NCI-H2227 (cell line): ENCODE data around the gene PEX5L.
"Not testable (repeated sequence)": the region's sequence is repeated elsewhere in the genome, so short reads cannot be mapped to it uniquely, and the experiment has no call there.

Source experiments
- DNase-seq: peaks from one replicate; lab custom pipeline; 2025; ENCODE audit not compliant: unreplicated experiment; lab: John Stamatoyannopoulos, UW

The PEX5L gene, protein sequence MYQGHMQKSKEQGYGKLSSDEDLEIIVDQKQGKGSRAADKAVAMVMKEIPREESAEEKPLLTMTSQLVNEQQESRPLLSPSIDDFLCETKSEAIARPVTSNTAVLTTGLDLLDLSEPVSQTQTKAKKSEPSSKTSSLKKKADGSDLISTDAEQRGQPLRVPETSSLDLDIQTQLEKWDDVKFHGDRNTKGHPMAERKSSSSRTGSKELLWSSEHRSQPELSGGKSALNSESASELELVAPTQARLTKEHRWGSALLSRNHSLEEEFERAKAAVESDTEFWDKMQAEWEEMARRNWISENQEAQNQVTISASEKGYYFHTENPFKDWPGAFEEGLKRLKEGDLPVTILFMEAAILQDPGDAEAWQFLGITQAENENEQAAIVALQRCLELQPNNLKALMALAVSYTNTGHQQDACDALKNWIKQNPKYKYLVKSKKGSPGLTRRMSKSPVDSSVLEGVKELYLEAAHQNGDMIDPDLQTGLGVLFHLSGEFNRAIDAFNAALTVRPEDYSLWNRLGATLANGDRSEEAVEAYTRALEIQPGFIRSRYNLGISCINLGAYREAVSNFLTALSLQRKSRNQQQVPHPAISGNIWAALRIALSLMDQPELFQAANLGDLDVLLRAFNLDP

DNA sequence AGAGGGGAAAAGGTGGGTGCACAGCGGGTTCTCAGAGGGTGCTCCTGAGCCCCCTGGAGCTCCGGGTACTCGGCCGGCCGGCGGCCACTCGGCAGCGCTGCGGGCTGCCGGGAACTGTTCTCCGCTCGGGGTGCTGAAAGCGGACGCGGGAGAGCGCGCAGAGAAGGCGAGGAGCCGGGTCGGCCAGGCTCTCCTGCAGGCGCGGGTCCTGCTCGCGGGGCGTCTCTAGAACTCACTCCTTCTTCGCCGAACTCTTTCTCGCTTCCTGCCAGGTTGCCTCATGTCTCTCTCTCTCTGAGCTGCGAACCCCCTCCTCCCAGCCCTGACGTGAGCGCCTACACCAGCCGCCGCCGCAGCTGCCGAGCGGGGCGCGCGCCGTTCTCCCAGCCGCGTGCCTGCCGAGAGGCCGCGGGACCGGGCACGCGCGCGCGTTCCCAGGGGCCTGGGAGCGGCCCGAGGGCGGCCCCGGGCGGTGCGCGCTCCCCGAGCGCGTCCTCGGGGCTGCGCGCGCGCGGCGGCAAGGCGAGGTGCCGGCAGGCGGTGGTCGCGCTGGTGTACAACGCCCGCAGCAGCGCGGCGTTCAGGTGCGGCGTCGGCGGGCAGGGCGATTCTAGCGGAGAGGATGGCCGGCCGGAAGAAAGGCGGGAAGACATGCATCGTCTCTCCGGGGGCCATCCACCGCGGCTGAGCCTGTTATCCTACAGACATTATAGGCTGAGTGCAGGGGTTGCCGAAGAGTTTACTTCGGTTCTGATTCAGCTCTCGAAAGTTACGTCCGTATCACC lies at the start of gene PEX5L:
PEX5L (minus strand) TSS at position 267 of the 785 bp plus-strand sequence. CDS start 338 bp downstream, outside the sequence.
- peak; percentile 96 for DNase-seq

DNA sequence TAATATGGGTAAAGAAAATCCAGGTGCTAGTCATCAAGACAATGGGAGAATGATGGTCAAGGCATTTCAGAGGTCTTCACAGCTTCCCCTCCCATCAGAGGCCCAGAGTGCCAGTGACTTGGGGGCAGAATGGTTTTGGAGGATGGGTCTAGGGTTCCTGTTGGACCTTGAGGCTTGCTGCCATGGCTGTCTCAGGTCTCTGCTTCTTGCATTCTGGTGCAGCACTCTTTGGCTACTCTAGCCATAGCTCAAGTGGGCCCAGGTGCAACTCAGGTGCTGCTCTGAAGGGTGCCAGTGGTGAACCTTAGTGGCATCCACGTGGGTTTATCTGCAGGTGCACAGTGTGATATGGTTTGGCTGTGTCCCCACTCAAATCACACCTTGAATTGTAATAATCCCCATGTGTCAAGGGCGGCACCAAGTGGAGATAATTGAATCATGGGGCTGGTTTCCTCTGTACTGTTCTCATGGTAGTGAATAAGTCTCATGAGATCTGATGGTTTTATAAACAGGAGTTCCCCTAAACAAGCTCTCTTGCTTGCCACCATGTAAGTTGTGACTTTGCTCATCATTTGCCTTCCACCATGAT lies 48.5 kb upstream of the PEX5L start:
- DNase-seq: no peak

DNA sequence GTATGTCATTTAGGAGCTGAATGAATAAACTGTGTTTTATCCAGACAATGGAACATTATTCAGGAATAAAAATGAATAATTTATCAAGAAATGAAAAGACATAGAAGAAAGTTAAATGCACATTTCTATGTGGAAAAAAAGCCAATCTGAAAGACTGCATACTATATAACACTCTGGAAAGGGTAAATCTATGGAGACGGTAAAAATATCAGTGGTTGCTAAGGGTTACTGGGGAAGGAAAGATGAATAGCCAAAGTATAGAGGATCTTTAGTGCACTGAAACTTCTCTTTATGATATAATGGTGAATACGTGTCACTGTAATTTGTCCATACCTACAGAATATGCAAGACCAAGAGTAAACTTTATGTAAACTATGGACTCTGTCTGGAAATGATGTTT lies 46.0 kb upstream of the PEX5L start:
- no peak for DNase-seq

DNA sequence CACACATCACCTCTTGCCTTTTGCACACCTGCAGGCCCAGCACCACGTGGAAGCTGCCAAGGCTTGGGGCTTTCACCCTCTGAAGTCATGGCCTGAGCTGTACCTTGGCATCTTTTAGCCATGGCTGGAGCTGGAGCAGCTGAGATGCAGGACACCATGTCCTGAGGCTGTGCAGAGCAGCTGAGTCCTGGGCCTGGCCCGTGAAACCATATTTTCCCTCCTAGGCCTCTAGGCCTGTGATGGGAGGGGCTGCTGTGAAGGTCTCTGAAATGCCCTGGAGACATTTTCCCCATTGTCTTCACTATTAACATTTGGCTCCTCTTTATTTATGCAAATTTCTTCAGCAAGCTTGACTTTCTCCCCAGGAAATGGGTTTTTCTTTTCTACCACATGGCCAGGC lies 41.9 kb upstream of the PEX5L start:
- no peak for DNase-seq

DNA sequence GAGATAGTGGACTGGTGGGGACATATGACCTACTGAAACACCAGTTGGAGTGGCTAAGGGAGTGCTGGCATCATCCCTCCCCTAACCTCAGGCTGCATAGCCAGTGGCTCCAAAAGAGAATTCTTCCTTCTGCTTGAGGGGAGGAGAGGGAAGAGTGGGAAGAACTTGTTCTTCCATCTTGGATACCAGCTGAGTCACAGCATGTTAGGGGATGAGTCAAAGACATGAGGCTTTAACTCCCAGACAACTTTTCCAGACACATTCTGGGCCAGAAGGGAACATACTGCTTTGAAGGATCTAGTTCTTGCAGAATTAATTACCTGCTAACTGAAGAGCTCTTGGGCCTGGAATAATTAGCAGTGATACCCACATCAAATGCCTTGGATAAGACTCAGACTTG lies 36.8 kb upstream of the PEX5L start:
- DNase-seq: no peak

DNA sequence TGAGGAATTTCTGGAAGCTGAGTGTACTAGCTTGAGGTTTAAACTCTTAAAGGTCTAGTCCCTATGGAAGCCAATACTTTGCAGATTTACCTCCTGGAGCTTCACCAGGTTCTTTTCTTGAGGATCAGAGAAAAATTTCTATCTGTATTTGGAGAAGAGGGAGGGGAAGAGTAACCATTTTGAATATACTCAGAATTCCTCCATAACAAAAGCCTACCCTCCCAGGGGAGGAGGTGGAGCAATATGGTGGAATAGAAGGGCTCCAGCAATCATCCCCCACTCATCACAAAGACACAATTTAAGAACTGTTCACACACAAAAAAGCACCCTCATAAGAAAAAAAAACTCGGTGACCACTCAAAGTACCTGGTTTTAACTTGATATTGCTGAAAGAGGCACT lies 36.0 kb upstream of the PEX5L start:
- DNase-seq: no peak

DNA sequence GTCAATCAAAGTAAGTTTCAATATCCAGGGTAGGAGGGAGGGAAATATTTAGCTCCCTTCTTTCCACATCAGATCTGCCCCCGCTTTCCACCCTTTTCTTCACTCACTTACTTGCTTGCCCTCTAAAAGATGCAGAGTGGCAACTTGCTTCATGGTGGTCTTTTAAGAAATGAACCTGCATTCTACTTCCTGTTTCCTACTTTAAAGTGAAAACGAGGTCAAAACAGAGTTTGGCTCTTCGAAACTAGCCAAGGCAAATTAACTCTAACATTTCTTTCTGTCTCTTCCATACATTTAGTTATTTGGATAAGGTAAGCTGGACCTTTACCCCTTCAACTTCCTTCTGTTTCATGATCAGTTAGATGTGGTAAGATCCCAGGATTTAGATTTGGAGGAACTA lies 34.2 kb upstream of the PEX5L start:
- DNase-seq: no peak

DNA sequence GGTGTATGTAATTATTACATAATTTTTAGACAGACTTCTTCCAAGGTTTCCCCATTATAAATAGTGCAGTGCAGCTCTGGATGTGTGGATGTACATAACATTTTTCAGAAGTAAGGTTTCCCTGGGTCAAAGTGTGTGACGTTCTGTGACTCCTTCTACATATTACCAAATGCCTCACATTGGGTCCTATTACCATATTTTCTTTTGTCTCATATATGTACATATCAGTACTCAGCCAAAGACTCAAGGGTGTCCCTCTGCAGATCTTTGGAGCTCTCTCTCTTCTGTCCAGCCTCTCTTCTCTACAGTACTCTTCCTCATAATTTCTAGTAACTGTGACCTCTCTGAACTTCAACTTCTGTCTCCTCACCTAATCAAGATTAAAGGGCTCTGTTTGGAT lies 31.3 kb upstream of the PEX5L start:
- no peak for DNase-seq

DNA sequence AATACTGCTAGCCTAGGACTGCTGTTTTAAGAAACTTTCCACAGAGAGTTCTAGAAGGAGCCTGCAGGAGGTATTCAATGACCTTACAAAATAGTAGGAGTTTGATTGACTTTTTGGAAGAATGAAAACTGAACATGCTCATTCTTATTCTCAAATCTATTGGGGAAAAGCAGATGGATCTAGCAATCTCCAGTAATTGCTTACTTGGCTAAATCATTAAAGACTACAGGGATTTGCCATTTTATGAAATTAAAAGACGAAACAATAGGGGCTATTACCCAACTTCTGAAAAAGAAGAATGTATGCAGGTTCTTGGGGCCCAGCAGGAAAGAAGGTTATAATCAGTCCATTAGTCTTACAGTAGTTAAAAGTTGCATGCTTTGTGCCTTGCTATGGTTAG lies 29.9 kb upstream of the PEX5L start:
- no peak for DNase-seq

DNA sequence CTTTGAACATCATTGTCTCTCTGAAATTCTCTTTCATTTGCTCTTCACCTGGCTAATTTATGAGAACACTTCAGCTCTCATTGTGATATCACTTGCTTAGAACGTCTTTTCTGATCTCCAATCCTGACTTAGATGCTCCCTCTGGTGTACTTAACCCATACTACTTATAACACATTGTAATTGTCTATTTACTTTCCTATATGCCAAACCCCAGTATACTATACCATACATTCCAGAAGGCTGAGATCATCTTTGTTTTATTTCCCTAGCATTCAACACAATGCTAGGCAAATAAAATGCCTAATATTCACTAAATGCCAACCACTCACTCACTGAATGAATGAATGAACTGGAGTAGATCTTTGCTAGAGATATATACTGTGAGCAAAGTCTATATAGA lies 27.0 kb upstream of the PEX5L start:
- no peak for DNase-seq

DNA sequence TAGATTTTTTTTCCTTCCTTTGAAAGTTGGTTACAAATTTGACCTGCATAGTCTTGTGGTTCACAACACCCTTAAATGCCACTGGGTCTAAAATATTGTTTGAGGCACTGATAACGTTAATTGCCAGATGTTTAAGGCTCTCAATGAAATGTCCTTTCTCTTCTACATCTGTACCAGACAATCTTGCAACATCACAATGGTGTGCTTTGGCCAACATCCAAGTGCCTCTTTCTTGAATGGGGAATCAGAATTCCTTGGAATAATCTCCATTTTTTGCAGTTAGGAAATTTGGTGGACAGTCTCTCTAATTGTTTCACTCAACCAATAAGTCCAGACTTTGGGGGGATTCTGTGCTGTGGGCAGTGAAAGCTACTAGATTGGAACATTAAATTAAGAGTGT lies 26.0 kb upstream of the PEX5L start:
- no peak for DNase-seq

DNA sequence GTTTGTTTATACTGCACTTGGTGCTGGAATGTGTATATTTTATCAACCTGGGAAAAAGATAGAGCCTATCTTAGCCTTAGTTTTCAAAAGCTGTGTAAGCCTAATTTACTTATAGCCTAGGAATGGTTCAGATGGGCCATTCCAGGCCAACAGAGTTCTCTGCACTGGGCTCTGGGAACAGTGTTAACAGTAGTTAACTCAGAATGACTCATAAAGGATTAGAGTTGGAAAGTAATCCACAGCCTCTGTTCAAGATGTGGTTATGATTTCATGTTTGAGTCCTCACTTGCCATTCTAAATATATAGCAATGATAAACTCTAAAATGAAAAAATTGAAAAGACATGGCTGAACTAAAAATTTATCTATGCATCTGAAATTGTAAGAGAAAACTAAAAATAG lies 22.6 kb upstream of the PEX5L start:
- DNase-seq: no peak

DNA sequence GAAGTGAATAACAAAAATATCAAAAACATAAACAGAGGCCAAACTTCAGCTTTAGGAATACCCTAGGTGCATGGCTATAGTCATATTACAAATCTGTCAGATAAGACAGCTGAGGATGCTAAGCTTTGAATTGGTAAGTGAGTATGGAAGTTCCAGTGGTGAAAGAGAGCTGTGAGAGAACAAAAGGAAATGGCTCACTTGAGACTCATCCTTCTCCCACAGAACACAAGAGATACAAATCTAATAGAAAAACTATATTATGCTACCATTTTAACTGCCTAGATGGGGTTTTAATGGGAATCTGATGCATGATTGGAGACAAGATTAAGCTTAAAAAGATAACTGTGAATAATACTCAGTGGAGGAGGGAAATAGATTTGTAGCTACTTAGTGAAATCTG lies 21.5 kb upstream of the PEX5L start:
- DNase-seq: no peak

DNA sequence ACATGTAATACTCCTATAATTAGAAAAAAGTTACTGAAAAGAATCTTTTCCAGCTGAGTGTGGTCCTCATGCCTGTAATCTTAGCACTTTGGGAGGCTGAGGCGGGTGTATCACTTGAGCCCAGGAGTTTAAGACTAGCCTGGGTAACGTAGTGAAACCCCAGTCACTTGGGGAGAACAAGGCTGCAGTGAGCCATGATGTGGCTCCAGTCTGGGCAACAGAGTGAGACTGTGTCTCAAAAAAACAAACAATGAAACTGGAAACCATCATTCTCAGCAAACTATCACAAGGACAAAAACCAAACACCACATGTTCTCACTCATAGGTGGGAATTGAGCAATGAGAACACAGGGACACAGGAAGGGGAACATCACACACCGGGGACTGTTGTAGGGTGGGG lies 18.9 kb upstream of the PEX5L start:
- not testable (repeated sequence) for DNase-seq

DNA sequence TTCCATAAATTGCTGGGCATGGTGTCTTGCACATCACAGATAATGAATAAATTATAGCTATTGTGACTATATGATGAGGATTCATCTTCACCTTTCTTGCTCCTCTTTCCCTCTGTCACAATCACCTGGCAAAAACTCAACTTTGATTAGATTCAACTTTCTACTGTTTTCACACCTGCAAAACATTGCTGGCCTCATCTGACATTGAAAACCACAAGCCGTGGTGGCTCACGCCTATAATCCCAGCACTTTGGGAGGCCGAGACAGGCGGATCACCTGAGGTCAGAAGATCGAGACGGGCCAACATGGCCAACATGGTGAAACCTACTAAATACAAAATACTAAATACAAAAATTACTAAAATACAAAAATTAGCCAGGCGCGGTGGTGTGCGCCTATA lies 12.7 kb upstream of the PEX5L start:
- no peak for DNase-seq

DNA sequence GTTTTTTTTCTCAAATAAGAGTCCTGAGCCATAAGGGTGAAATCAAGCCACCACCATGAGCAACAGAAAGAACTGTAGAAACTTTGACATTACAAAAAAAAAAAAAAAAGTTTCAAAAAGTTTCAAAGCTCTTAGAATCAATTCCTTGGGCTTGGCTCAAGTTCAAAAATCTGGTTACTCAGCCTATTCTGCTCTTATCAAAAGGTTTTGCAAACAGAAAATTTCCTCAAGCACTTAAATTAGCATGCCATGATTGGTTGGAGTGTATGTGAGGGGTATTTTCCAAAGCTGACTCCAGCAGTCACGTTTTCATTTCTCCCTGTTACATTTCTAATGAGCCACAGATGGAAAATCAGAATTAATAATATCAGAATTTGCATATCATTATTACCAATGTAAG lies 12.1 kb upstream of the PEX5L start:
- DNase-seq: no peak

DNA sequence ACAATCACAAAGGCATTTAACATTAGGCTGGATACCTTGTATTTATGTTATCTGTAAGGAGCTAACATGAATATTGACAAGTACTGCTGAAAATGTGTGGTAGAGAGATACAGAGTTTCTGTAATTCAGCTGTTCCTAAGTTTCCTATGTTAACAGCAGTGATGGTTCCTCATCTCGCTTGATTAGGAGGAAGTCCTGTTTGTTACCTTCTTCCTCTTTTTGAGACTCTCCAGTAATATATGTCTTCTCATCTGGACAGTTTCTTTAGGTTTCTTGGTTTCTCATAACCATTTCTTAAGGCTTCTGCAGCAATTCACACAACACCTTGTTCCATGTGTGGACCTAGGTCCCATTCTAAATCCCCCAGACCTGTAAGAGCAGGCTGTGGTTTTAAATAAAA lies 11.4 kb upstream of the PEX5L start:
- DNase-seq: no peak

DNA sequence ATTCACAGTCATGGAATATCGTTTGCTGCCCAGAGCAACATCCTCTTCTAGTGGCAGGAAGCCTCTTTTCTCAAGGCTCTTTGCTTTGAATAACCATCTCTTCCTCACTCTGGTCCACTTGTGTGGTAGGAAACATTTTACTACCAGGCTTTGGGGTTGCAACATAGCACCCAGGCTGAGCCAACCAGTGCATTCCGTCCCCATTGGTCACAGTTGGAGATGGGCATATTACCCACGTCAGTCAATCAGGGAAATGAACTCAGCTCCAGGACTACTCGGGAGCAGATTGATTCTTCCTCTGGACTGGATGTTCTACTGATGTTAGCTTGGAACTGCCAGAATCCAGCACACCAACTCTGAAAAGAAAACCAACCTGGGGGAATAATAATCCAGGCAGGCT lies 4.2 kb upstream of the PEX5L start:
- no peak for DNase-seq

DNA sequence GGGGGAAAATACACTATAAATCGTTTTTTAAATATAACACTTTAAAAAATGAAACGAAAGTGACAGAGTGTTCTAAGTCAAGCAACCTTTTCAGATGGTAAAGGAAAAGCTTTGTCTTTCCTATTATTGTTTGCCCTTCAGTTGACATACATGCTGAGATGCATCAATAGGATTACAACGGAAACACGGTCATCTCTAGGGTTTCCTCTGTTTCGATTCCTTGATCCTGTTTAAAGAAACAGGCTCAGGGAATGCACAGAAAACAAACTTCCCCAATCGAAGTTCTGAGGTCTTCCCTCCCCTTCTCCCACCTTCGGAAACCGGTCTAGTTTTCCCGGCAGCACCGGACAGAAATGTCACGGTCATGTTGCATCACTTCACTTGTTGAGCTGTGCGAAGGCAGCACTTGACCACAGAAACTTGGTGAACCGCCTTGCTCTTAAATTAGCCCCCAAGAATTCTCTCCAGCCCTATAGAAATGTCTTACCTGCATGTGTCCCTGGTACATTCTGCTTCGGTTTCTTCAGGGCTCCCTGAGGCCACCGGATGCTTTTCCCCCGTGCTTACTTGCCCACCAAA lies 556 bp downstream of the PEX5L start:
- DNase-seq: peak; percentile 38

DNA sequence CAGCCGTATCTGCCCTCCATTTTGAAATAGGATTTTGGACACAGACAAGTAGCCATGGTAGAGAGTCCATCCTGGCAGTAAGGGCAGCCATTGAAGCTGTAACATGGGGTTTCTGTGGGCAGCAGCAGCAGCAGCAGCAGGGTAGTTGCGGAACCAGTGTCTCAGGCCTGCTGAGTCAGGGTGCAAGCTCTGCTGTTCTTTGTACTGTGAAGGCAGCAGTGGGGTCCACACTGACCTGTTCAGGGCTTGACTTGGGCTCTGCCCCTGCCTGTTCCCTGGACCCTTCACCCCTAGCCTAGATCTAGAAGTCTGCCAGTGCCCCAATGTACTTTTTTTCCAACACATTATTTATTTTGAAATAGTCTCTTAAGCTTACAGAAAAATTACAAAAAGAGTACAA lies 9.7 kb downstream of the PEX5L start:
- DNase-seq: no peak

DNA sequence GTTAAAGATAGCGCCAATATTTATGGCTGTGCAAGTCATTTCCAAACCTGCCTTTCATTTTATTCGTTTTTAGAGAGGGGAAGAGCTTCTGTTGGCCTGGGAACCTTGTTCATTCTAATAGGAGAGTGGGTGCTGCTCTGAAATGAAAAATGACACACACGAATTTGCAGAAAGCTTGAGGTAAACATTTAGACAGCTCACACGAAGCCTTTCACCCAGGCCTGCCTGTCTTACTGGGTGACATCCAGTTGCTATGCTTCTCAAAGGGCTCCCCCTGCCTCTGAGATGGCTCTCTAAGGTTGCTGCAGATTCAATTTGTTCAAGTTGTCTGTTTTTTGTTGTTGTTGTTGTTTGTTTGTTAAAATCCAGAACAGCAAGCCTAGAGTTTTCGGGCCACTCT lies 18.2 kb downstream of the PEX5L start:
- DNase-seq: no peak
